KG1 (cell line): Measurements from ENCODE around the gene APOL2.
"Not testable (repeated sequence)": the region's sequence is repeated elsewhere in the genome, so short reads cannot be mapped to it uniquely, and the experiment has no call there.

Experiments
- DNase-seq: peaks from one replicate; lab custom pipeline; 2025; lab: John Stamatoyannopoulos, UW

Gene APOL2

GRCh38 chr22:36262307-36262706 lies 23.0 kb upstream of the APOL2 start:
- not testable (repeated sequence) for DNase-seq

GRCh38 chr22:36261675-36262074 lies 22.3 kb upstream of the APOL2 start:
- DNase-seq, result not testable (repeated sequence)

DNA sequence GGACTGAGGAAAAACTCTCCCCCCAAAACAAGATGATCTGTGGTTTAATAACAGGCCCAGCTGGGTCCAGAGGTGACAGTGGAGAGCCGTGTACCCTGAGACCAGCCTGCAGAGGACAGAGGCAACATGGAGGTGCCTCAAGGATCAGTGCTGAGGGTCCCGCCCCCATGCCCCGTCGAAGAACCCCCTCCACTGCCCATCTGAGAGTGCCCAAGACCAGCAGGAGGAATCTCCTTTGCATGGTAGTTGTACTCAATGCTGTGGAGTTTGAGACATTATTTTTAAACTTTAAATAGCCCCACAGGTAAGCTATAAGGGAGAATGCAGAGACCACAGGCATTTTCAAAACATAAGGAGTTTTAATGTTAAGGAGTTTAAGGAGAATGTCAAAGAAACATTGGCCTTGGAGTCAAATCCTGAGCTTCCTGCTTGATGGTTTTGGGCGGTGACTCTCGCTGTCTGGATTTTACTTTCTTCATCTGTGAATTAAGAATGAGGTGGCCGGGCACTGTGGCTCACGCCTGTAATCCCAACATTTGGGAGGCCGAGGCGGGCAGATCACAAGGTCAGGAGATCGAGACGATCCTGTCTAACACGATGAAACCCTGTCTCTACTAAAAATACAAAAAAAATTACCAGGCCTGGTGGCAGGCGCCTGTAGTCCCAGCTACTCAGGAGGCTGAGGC lies 20.4 kb upstream of the APOL2 start:
- DNase-seq, result no peak

- no peak for DNase-seq
These were observed 19.6 kb upstream of the APOL2 start for GRCh38 chr22:36258701-36259614.

DNA sequence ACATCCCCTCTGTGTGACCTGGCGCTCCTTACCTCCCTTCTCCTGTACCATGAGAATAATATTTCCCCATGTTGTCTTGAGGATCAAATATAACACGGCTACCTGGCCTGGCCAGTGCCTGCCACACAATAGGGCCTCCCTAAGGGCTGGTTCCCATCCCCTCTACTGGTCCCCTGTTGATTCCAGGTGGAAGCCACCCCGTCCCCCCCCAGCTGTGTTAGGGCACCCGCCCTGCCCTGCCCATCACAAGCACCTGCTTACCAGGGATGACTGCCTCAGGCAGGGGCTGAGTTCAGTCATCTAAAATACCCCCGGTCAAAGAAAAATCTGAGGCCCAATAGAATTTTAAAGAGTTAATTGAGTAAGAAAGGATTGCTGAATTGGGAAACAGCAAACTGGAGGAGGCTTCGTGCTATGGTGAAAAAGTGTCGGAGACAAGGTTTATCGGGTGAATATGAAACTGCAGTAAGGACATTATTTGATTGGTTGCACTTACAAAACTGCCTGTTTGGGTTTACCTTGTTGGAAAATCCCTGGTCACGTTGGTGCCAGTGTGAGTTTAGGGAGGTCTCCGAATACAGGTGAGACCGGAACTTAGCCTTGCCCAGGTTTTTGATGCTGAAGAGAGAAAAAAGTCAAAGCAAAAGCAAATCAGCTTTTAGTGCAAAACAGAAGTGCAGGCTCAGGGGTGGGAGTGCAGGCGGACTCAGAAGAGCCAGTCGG lies 18.8 kb upstream of the APOL2 start:
- no peak for DNase-seq

DNA sequence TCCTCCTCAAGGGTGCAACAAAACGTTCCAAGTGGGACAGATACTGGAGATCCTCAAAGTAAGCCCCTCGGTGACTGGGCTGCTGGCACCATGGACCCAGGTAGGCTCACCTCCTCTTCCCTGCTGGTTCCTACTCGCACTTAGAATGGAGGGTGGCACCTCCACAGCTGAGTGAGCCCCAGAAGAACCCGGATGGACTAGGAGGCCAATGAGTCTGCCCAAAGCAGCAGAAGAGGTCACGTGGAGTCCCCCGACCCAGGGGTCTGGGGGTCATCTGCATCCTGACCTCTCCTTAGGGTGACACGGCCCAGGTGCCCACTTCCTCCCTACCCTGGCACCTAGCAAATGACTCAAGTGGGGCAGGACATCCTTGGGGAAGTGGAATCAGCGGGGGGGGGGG lies 18.0 kb upstream of the APOL2 start:
- no peak for DNase-seq

GRCh38 chr22:36256478-36256877 lies 17.2 kb upstream of the APOL2 start:
- no peak for DNase-seq

DNA sequence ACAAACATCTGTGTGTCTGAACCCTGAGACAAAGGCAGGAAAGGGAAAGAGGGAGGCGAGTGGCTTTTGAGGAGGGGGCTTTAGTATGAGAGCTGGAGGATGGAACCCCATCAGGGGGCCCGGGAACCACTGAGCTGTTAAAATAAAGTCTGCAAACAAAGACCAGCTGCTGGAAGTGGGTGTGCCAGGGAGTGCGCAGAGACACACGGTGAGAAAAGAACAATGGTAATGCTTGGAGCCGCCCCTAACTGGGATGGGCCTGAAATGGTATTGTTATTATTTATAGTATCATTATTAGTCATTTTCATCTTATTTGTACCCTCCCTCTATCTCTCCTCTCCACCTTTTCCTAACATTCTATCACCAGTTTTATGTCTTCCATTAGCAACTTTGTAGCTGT lies 16.2 kb upstream of the APOL2 start:
- not testable (repeated sequence) for DNase-seq

- DNase-seq, result no peak
These were observed 14.5 kb upstream of the APOL2 start for GRCh38 chr22:36253523-36254490.

DNA sequence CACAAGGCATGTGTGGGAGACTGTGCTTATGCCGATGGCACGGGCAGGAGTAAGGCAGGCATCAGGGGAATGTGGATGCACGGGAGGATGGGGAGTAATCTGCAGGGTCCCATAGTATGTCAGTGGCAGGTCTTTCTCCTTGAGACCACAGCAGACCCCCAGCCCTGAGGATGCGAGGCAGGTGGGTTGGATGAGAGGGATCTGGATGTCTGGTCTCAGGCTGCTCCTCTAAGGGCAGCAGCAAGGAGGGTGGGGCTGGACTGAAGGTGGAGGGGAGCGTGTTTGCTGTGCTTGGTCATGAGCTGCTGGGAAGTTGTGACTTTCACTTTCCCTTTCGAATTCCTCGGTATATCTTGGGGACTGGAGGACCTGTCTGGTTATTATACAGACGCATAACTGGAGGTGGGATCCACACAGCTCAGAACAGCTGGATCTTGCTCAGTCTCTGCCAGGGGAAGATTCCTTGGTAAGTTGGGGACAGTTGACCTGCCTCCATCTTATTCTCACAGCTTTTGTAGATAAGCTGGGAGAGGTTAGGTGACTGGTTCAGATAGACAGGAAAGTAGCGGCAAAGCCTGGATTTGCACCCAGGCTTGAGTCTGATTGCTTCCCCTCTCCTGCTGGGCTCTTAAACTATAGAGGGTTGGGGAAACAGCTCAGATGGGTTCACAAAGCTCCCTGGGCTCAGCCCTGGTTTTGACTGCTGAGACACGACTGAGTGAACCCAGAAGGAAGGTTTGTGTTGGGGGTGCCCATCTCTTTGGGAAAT lies 13.6 kb upstream of the APOL2 start, which contains the start of gene APOL1:
APOL1 (plus strand) TSS at position 380 of the 769 bp plus-strand sequence. CDS start 1,823 bp downstream, outside the sequence.
- peak; percentile 10 for DNase-seq

DNA sequence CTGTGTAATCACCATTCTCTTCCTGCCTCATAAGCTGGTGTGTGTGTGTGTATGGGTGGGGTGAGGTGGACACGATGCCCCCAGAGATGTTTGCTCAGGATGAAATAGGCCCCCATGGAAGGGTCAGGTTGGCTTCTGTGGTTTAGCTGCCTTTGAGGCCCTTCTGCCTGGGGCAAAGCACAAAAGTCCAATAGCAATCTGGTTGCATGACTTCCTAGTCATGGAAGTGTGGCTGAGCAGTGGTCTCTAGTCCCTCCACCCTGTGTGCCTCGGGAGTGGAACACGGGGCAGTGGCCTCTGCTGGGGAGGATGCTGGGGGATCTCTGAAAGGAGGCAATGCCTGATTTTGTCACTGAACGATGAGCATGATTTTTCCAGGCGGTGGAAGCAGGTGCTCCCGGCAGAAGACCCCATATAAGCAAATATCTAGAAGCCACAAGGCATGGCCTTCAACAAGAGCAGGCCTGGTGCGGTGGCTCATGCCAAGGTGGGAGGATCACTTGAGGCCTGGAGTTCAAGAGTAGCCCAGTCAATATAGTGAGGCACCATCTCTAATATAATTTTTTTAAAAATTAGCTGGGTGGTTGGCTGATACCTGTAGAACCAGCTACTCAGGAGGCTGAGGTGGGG lies 12.8 kb upstream of the APOL2 start:
- DNase-seq, result not testable (repeated sequence)

- DNase-seq, result not testable (repeated sequence)
These were observed 11.1 kb upstream of the APOL2 start for GRCh38 chr22:36250292-36250960.

DNA sequence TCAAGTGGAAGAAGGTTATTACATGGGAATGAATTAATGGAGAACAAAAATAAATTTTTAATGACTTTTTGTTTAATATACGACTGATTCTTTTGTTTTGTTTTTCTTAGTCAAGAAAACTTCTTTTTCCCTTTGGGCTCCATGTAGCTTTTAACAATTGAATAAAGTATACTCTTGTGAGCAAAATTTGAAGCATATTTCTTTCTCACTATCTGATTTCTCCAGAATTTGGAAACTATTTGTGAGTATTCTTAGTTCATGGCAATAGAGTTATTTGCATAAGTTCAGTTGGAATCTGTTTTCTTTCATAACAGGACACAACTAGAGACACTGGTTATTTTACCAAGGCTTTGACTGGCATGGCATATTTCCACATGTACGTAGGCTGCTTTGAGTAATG lies 9.8 kb upstream of the APOL2 start:
- DNase-seq, result no peak

- DNase-seq, result no peak
These were observed 8.6 kb upstream of the APOL2 start for GRCh38 chr22:36247955-36248354.

DNA sequence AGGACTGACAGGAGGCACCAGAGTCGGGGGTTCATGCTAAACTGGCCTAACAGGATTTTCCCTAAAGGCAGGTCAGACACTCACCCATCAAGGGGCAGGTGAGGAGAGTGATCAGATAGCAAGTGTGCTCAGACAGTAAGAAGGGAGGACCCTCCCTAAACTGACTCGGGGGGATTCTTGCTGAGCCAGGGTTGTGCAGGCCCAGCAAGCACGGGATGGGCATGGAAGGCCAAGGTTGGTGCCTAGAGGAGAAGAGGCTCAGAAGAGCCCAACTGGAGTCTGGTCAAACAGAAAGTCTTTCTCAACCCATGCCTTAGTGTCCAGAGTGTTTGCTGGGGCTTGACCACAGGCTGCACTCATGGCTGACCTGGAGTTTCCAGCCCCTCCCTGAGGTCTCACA lies 7.4 kb upstream of the APOL2 start:
- no peak for DNase-seq

DNA sequence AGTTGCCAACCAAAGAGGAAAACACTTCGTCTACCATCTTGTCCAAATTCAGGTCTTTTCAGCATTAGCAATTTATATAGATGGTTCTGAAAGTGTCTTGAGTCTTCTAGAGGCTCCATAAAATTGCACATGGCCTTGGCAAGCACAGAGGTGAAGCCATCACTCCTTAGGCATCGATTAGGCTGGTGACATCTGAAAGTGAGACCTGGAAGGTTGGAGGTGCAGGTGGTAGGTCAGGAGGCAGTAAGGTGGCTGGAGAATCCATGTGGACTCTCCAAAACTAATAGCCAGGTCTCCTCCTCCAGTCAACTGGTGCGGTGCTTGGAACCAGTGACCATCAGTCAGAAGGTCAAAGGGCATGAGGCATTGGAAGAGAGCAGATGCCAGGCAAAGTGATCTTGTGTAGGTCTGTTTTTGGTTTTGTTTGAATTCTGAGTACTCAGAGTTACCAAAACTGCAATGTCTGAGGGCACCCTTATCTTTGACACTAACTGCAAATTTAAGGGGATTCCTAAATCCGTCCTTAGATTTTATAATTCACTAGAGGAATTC lies 6.6 kb upstream of the APOL2 start:
- DNase-seq, result no peak

DNA sequence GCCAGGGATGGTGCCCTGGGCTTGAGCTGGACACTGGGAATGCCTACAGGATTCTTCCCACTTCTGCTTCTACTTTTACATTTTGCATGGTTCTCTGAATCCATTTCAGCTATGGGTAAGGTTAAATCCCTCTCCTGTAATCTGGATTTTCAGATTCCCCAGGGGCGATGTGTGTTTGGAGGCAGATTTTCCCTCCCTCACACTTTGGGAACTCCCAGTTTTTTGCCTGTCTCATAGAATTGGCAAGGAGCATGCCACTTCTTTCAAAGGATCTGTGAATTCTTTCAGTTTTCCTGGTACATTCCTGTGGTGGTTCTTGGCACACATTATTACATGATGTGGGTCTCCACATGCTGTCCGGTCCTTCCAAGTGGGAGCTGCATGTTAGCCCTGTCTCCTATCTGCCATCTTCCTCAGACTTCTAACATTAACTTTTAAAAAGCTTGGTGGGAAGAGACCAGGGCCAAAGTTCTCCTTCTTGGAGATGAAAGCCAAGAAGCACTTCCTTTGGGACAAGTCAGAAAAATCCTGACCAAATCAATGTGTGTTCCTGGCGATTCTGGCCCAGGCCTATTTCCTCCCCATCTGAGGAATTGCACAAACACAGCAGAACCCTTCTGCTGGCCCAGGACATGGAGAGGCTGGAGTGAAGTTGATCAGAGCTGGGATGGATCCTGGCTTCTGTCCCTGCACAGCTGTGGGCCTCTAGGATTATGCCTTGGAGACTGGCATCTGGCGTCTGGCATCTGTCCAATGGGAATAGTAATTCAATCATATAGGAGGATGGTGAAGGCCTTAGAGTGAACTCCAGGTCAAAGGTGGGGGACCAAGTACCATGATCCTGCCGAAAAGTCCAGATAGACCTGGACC lies 5.4 kb upstream of the APOL2 start:
- no peak for DNase-seq

GRCh38 chr22:36243986-36244385 lies 4.7 kb upstream of the APOL2 start:
- DNase-seq, result no peak

- no peak for DNase-seq
These were observed 252 bp downstream of the APOL2 start for GRCh38 chr22:36239150-36239400.
